Upper lobe of right lung (tissue), 1 donor: ENCODE measurements around the gene LDHA. TPM values are rescaled to one million over a fixed set of nuclear protein-coding genes. Genes with fewer than 3 reads are reported as not detected.

Experiments
- ATAC-seq: fragments of 200-7000 bp; cut with Tn5 transposase; one replicate; pipeline ENCODE4 v1.9.1; 2020; ENCODE audit warnings: mild to moderate bottlenecking, moderate library complexity
- DNase-seq: peaks from one replicate; pipeline ENCODE4 v3.0.0-alpha.2; 2020
- H3K27ac ChIP-seq: fragments of 200-600 bp; one replicate; pipeline ENCODE4 v1.8.0; 2022
- H3K27me3 ChIP-seq: fragments of 200-600 bp; one replicate; pipeline ENCODE4 v1.8.0; 2022; ENCODE audit warnings: mild to moderate bottlenecking
- H3K36me3 ChIP-seq: fragments of 200-600 bp; one replicate; pipeline ENCODE4 v1.8.0; 2022
- H3K4me1 ChIP-seq: fragments of 200-600 bp; one replicate; pipeline ENCODE4 v1.8.0; 2022
- H3K4me3 ChIP-seq: fragments of 200-600 bp; one replicate; pipeline ENCODE4 v1.8.0; 2022; ENCODE audit warnings: mild to moderate bottlenecking
- H3K9me3 ChIP-seq: fragments of 200-600 bp; one replicate; pipeline ENCODE4 v1.8.0; 2022
- intact Hi-C: fragments of 100-400 bp; cut with DNase I; formaldehyde crosslinking; loops from one replicate; pipeline ENCODE4 v1.11.0; 2022
- total RNA-seq: library from RNA; stranded (reverse); fragmentation: NEBNext Ultra II Directional; extraction: Animal tissue kit (Norgen Biotek cat#: 25700); gene quantifications from one replicate; pipeline ENCODE4 v1.2.1, GENCODE V29; 2021
- TF ChIP-seq, protein P1 (sequence below): fragments of 200-600 bp; IDR thresholded peaks from one replicate; pipeline ENCODE4 v1.8.0; 2022; ENCODE audit warnings: antibody characterized with exemption
- donor health status: DM: no; HTN: yes; CAD: no; lungs with severe emphysema.

Gene LDHA
- total RNA-seq, 1 donor from 2014 or later = 231 TPM

DNA sequence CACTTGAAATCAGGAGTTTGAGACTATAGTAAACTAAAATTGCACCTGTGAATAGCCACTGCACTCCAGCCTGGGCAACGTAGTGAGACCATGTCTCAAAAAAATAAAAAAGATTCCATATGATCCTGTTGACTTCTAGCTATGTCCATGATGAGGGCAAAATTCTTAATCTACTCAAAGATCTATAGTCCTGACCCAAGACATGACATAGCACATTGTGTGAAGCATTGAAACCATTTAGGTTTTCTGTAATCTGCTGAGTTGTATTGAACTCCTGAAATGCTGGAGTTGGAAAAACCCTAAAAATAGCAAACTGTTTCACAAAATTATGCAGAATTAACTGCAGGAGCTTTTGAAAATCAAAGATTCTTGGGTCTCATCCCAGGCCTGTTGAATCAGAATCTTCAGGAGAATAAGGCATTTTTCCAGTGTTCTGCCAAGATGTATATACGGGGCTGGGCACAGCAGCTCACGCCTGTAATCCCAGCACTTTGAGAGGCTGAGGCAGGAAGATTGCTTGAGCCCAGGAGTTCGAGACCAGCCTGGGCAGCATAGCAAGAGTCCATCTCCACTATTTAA is 29.8 kb upstream of the LDHA start:
- H3K9me3 ChIP-seq = no peaks in the 10 kb centered on the region
- intact Hi-C loops = no loop called here
- H3K27me3 ChIP-seq = no peaks in the 10 kb centered on the region
- ATAC-seq (no peak), DNase-seq (no peak)
- H3K27ac ChIP-seq = no peak overlapping the region
- H3K4me1 ChIP-seq = no peaks in the 10 kb centered on the region
- no peak overlapping the region for H3K4me3 ChIP-seq
- TF ChIP-seq, protein P1, sequence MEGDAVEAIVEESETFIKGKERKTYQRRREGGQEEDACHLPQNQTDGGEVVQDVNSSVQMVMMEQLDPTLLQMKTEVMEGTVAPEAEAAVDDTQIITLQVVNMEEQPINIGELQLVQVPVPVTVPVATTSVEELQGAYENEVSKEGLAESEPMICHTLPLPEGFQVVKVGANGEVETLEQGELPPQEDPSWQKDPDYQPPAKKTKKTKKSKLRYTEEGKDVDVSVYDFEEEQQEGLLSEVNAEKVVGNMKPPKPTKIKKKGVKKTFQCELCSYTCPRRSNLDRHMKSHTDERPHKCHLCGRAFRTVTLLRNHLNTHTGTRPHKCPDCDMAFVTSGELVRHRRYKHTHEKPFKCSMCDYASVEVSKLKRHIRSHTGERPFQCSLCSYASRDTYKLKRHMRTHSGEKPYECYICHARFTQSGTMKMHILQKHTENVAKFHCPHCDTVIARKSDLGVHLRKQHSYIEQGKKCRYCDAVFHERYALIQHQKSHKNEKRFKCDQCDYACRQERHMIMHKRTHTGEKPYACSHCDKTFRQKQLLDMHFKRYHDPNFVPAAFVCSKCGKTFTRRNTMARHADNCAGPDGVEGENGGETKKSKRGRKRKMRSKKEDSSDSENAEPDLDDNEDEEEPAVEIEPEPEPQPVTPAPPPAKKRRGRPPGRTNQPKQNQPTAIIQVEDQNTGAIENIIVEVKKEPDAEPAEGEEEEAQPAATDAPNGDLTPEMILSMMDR = no peak
- H3K36me3 ChIP-seq = peaks cover 75% of the 10 kb centered on the region

DNA sequence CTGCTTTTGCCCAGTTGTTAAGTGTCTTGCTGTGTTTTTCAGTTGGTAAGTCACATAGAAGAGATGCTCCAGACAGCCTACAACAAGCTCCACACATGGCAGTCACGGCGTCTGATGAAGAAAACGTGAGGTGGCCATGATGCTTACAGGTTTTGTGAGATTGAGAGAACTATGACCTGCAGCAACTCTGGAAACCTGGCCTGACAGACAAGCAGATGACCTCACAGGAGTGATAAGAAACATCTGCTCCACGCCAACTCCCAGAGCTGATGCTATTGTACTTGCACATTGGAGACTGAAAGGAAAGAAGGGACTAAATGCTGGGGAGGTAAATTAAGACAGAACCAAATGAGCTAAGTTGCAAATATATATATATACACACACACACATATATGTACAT is 28.6 kb upstream of the LDHA start:
- no peak overlapping the region for H3K27ac ChIP-seq
- H3K4me1 ChIP-seq = no peaks in the 10 kb centered on the region
- no peak for ATAC-seq
- no peaks in the 10 kb centered on the region for H3K9me3 ChIP-seq
- H3K4me3 ChIP-seq = no peak overlapping the region
- no peaks in the 10 kb centered on the region for H3K27me3 ChIP-seq
- intact Hi-C loops = no loop called here
- H3K36me3 ChIP-seq = peaks cover 63% of the 10 kb centered on the region
- DNase-seq = no peak
- TF ChIP-seq, protein P1 = no peak

DNA sequence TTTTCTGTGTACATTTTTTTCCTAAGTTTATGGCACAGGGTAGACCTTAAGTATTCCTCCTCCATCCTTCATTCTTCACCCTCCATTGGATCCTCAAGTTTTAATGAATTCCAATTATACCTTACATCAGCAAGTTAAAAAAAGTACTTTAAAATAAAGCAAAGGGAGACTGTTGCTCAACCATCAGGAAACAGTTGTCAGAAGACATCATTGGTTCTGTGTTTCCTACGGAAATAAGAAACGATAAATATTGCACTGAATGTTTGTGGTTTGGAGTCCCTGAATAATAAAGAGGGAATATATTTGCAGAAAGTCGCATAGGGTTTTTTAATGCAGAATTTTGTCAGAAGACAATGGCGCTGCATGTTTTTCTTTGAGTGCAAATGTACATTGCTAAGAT is 28.1 kb upstream of the LDHA start:
- Histone ChIP-seq H3K27me3 (no peaks in the 10 kb centered on the region), H3K4me1 (no peaks in the 10 kb centered on the region), H3K27ac (no peak overlapping the region), H3K9me3 (no peaks in the 10 kb centered on the region), H3K36me3 (peaks cover 58% of the 10 kb centered on the region), H3K4me3 (no peak overlapping the region)
- intact Hi-C loops = no loop called here
- no peak for ATAC-seq
- DNase-seq = no peak
- TF ChIP-seq, protein P1 = no peak

DNA sequence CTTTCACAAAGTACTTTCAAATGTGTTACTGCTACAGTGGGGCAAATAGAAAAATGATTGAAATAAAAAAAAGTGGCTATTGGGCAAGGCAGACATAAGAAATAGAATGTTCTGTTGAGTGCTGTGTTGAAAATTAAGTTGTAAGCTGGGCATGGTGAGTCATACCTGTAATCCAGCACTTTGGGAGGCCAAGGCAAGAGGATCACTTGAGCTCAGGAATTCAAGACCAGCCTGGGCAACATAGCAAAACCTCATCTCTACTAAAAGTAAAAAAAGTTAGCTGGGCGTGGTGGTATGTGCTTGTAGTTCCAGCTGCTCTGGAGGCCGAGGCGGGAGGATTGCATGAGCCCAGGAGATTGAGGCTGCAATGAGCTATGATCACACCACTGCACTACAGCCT is 26.9 kb upstream of the LDHA start:
- peaks cover 48% of the 10 kb centered on the region for H3K36me3 ChIP-seq
- intact Hi-C loops = no loop called here
- no peak for ATAC-seq
- H3K4me1 ChIP-seq = no peaks in the 10 kb centered on the region
- H3K27ac ChIP-seq = no peak overlapping the region
- TF ChIP-seq, protein P1 = no peak
- DNase-seq = no peak
- no peaks in the 10 kb centered on the region for H3K9me3 ChIP-seq
- H3K27me3 ChIP-seq = no peaks in the 10 kb centered on the region
- H3K4me3 ChIP-seq = no peak overlapping the region

DNA sequence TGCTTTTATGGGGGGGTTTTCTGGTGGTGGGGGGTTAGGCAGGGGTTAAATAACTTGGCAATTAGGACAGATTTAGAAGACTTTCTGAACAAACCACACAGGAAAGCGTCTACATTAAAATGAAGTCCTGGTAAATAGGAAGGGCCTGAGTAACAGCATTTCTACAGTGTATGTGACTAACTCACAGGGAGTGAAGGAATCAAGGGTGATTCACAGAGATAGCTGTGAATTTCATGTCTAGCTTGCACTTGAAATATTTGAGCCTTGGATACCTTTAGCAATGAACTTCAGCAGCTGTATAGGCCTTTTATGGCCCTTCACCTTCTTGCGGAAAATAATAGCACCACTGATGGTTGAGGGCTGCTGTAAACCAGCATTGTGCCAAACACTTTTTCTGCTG is 26.1 kb upstream of the LDHA start:
- intact Hi-C loops = no loop called here
- no peak overlapping the region for H3K4me3 ChIP-seq
- no peaks in the 10 kb centered on the region for H3K4me1 ChIP-seq
- peaks cover 42% of the 10 kb centered on the region for H3K36me3 ChIP-seq
- no peak for ATAC-seq
- DNase-seq = no peak
- no peaks in the 10 kb centered on the region for H3K9me3 ChIP-seq
- TF ChIP-seq, protein P1 = no peak
- no peak overlapping the region for H3K27ac ChIP-seq
- no peaks in the 10 kb centered on the region for H3K27me3 ChIP-seq

DNA sequence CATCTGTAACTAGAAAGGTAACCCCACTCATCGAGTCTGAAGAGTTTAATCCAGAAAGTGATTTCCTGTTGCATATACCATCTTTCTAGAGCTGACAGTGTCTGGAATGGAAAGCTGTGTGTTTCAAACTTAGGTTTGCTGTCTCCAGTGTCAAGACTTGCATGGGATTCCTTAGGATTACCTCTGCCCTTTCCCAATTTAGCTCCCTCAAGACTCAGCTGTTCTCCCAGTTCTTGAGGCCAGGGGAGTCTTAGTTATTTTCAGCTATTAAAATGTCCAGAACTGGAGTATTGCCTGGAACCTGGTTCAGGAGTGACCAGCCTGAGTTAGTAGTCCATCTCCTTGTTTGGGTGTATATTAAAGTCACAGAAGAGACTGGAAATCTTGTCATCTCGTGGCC is 25.0 kb upstream of the LDHA start:
- Histone ChIP-seq H3K4me3 (no peak overlapping the region), H3K27me3 (no peaks in the 10 kb centered on the region), H3K4me1 (no peaks in the 10 kb centered on the region), H3K27ac (no peak overlapping the region), H3K9me3 (no peaks in the 10 kb centered on the region), H3K36me3 (peaks cover 30% of the 10 kb centered on the region)
- TF ChIP-seq, protein P1 = no peak
- intact Hi-C loops = no loop called here
- DNase-seq (no peak), ATAC-seq (no peak)
